MM.1S (cell line): ENCODE data around the gene FOXO3.

Source experiments
- DNase-seq: peaks from one replicate; pipeline ENCODE4 v3.0.0-alpha.2; 2015
- H2AFZ ChIP-seq: fragments of 300-600 bp; sonication (generic); 2 replicates; pipeline ENCODE4 v1.6.0; 2016; ENCODE audit warnings: antibody characterized with exemption, low read length
- H3F3A ChIP-seq: fragments of 300-600 bp; sonication (generic); 2 replicates; pipeline ENCODE4 v1.6.1; 2016; ENCODE audit warnings: mild to moderate bottlenecking, antibody characterized with exemption, low read length, moderate library complexity, mixed read lengths; ENCODE audit not compliant: insufficient read depth
- H3K27ac ChIP-seq: fragments of 300-600 bp; sonication (generic); 2 replicates; pipeline ENCODE4 v1.5.1; 2016; ENCODE audit warnings: mild to moderate bottlenecking, low read length
- H3K27me3 ChIP-seq: fragments of 300-600 bp; sonication (generic); replicated peaks from 2 replicates; pipeline ENCODE4 v1.6.0; 2016; ENCODE audit warnings: low read length; ENCODE audit not compliant: insufficient read depth
- H3K36me3 ChIP-seq: fragments of 300-600 bp; sonication (generic); replicated peaks from 2 replicates; pipeline ENCODE4 v1.6.1; 2016; ENCODE audit warnings: mild to moderate bottlenecking, low read length, mixed read lengths; ENCODE audit not compliant: insufficient read depth
- H3K4me1 ChIP-seq: fragments of 300-600 bp; sonication (generic); 2 replicates; pipeline ENCODE4 v1.6.1; 2016; ENCODE audit warnings: low read length, mixed read lengths
- H3K4me2 ChIP-seq: fragments of 300-600 bp; sonication (generic); 2 replicates; pipeline ENCODE4 v1.6.0; 2016; ENCODE audit warnings: low read depth, low read length
- H3K4me3 ChIP-seq: fragments of 300-600 bp; sonication (generic); 2 replicates; pipeline ENCODE4 v1.5.1; 2016; ENCODE audit warnings: low read length, mixed read lengths
- H3K79me2 ChIP-seq: fragments of 300-600 bp; sonication (generic); 2 replicates; pipeline ENCODE4 v1.6.1; 2016; ENCODE audit warnings: mixed run types, low read length, mixed read lengths
- H3K9ac ChIP-seq: fragments of 300-600 bp; sonication (generic); 2 replicates; pipeline ENCODE4 v1.6.1; 2016; ENCODE audit warnings: low read length, mixed read lengths
- H3K9me2 ChIP-seq: fragments of 300-600 bp; sonication (generic); replicated peaks from 2 replicates; pipeline ENCODE4 v1.6.1; 2016; ENCODE audit warnings: mild to moderate bottlenecking, low read length, mixed read lengths; ENCODE audit not compliant: insufficient read depth
- H3K9me3 ChIP-seq: fragments of 300-600 bp; sonication (generic); replicated peaks from 2 replicates; pipeline ENCODE4 v1.6.1; 2016; ENCODE audit warnings: mild to moderate bottlenecking, low read length, mixed read lengths; ENCODE audit not compliant: insufficient read depth
- H4K20me1 ChIP-seq: fragments of 300-600 bp; sonication (generic); 2 replicates; pipeline ENCODE4 v1.6.1; 2016; ENCODE audit warnings: mild to moderate bottlenecking, low read length, moderate library complexity, mixed read lengths; ENCODE audit not compliant: insufficient read depth
- EZH2 ChIP-seq: fragments of 300-600 bp; sonication (generic); optimal IDR thresholded peaks from 2 replicates; pipeline ENCODE3; 2017; ENCODE audit warnings: low read depth, mild to moderate bottlenecking, antibody characterized with exemption, low read length, mixed read lengths
- EZH2phosphoT487 ChIP-seq: fragments of 300-600 bp; sonication (generic); IDR thresholded peaks from 2 replicates; pipeline ENCODE4 v1.6.1; 2018; ENCODE audit warnings: antibody characterized with exemption, low read length
- TF ChIP-seq, protein P1 (sequence below): fragments of 300-600 bp; sonication (generic); IDR thresholded peaks from 2 replicates; pipeline ENCODE4 v1.5.1; 2016; ENCODE audit warnings: antibody characterized with exemption, low read length, mixed read lengths

The FOXO3 gene

DNA sequence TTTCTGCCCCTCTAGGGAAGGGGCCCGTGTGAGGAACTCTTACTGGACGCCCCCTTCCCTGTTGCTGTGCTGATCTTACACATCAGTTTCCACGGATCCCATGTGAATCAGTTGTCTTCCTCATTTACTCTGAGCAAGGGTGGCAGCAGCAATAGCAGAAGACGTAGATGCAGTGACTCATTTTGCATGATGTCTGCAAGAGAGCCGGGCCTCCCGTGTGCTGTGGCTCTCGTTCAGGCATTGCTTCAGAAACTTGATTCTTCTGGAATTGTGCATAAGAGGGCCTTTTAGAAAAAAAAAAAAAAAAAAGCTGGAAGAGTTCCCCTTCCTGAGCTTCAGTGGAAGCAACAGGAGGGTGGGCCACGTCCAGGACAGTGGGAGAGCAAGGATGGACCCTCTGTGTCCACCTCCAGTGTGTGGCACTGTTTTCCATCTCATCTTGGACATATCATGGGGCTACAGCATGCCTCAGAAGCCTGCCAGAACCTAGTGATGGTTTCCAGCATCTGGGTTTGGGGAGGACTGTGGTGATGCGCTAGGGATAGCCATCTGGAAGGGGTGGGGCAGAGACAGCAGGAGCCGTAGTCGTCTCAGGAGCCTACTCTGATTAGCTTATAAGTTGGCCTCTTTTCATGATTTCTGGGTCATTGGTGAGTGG, 62.1 kb downstream of the FOXO3 start:
- H4K20me1 ChIP-seq = peaks cover 13% of the 10 kb centered on the region; the same call in 1 of the 2 replicates

DNA sequence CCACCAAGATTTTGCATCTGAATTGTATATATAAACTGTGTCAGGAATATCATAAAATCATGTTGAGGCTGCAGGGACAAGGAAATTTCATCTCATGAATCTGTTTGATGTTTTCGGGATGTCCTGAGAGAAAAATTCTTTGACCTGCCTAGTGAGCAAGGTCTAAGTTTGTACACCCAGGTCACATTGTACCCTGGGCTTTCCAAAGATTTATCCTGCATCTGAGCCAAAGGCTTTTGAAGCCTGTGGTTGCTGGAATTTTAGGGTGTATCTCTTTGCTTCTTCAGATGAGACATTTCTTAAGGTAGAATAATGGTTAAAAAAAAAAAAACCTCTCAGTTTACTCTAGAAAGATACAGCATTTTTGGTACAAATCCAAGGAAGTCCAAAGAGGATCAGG, 63.3 kb downstream of the FOXO3 start:
- H3K79me2 ChIP-seq = peaks cover 100% of the 10 kb centered on the region
- DNase-seq = no peak
- H3K9ac ChIP-seq = peak overlapping the region; percentile 36
- no peak overlapping the region for H2AFZ ChIP-seq
- H3F3A ChIP-seq = peaks cover 92% of the 10 kb centered on the region
- TF ChIP-seq EZH2 (no peak), EZH2phosphoT487 (no peak)
- TF ChIP-seq, protein P1, sequence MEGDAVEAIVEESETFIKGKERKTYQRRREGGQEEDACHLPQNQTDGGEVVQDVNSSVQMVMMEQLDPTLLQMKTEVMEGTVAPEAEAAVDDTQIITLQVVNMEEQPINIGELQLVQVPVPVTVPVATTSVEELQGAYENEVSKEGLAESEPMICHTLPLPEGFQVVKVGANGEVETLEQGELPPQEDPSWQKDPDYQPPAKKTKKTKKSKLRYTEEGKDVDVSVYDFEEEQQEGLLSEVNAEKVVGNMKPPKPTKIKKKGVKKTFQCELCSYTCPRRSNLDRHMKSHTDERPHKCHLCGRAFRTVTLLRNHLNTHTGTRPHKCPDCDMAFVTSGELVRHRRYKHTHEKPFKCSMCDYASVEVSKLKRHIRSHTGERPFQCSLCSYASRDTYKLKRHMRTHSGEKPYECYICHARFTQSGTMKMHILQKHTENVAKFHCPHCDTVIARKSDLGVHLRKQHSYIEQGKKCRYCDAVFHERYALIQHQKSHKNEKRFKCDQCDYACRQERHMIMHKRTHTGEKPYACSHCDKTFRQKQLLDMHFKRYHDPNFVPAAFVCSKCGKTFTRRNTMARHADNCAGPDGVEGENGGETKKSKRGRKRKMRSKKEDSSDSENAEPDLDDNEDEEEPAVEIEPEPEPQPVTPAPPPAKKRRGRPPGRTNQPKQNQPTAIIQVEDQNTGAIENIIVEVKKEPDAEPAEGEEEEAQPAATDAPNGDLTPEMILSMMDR = no peak
- no peaks in the 10 kb centered on the region for H3K9me3 ChIP-seq
- H3K27me3 ChIP-seq = no peaks in the 10 kb centered on the region
- peaks cover 96% of the 10 kb centered on the region for H3K4me1 ChIP-seq
- peak overlapping the region; percentile 97 for H3K27ac ChIP-seq
- H3K4me2 ChIP-seq = peak overlapping the region; percentile 88; the same call in 1 of the 2 replicates
- no peak overlapping the region for H3K4me3 ChIP-seq
- H4K20me1 ChIP-seq = peaks cover 13% of the 10 kb centered on the region; the same call in 1 of the 2 replicates
- no peaks in the 10 kb centered on the region for H3K9me2 ChIP-seq
- no peaks in the 10 kb centered on the region; the same call in 1 of the 2 replicates for H3K36me3 ChIP-seq

More for the DNA sequence above, 62.1 kb downstream of the FOXO3 start:
- TF ChIP-seq EZH2 = no peak
- TF ChIP-seq EZH2phosphoT487 = no peak
- TF ChIP-seq, protein P1 = no peak
- Histone ChIP-seq H3F3A (peaks cover 92% of the 10 kb centered on the region), H3K4me2 (peak overlapping the region; percentile 88; the same call in 1 of the 2 replicates), H3K27me3 (no peaks in the 10 kb centered on the region), H3K9ac (peak overlapping the region; percentile 36; the same call in 1 of the 2 replicates), H3K9me2 (no peaks in the 10 kb centered on the region), H3K4me1 (peaks cover 94% of the 10 kb centered on the region), H2AFZ (no peak overlapping the region), H3K27ac (peak overlapping the region; percentile 97), H3K9me3 (no peaks in the 10 kb centered on the region), H3K79me2 (peaks cover 100% of the 10 kb centered on the region), H3K36me3 (no peaks in the 10 kb centered on the region; the same call in 1 of the 2 replicates), H3K4me3 (no peak overlapping the region)
- DNase-seq = no peak

DNA sequence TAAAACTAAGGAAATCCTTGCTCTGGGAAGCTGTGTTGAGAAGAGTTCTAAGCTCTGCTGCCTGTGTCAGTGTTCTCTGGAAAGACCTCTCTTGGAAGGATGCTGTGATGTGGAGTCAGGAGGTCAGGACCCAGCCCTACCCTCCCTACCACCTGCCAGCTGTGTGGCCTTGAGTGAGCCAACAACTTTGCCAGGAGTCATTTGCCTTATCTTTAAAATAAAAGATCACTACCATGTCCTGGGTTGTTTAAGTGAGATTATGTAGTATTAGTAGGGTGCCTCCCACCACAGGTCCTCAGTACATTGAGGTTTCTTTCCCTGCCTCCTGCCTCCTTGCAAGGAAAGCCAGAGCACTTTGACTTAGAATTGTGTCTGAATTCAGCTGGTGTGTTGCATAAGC, 64.9 kb downstream of the FOXO3 start:
- Histone ChIP-seq H2AFZ (no peak overlapping the region), H3K27ac (peak overlapping the region; percentile 70; the same call in 1 of the 2 replicates), H3K9ac (peak overlapping the region; percentile 48; the same call in 1 of the 2 replicates), H3K4me2 (peak overlapping the region; percentile 68), H3K9me2 (no peaks in the 10 kb centered on the region), H3K4me3 (peak overlapping the region; percentile 17; the same call in 1 of the 2 replicates), H4K20me1 (peaks cover 13% of the 10 kb centered on the region; the same call in 1 of the 2 replicates), H3K9me3 (no peaks in the 10 kb centered on the region), H3F3A (peaks cover 89% of the 10 kb centered on the region), H3K4me1 (peaks cover 97% of the 10 kb centered on the region), H3K79me2 (peaks cover 100% of the 10 kb centered on the region), H3K27me3 (no peaks in the 10 kb centered on the region), H3K36me3 (no peaks in the 10 kb centered on the region)
- TF ChIP-seq EZH2phosphoT487 = no peak
- TF ChIP-seq, protein P1 = no peak
- TF ChIP-seq EZH2 = no peak
- no peak for DNase-seq
